NCI-H2029 treated with DMSO at 0.1 percent for 48 hours (cell line): ENCODE results near the gene SLC12A8.

ENCODE experiments used
- DNase-seq: peaks from one replicate; lab custom pipeline; 2025; lab: John Stamatoyannopoulos, UW

SLC12A8 gene

GRCh38 chr3:125186800-125187598, 25.5 kb downstream of the SLC12A8 start:
- DNase-seq = no peak

GRCh38 chr3:125186261-125186787, 26.2 kb downstream of the SLC12A8 start:
- no peak for DNase-seq

DNA sequence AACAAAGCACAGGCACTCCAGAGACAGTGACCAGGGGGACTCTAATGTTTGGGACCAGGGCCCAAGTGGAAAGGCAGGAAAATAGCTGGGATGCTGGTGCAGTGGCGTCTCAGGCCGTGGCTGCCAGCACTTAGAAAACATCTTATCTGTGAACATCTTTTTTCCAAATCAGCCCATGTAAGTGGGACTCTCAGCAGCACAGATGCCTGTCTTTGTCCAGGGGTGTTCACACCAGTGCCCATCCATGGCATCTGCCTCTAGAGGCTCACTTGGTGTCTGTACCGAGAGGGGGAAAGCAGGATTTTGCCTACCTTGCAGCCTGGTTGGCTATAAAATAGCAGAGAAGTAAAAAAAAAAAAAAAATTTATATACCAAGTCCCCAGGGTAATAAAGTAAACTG, 26.7 kb downstream of the SLC12A8 start:
- no peak for DNase-seq

- no peak for DNase-seq
Measured at GRCh38 chr3:125179884-125180240, 32.7 kb downstream of the SLC12A8 start.

DNA sequence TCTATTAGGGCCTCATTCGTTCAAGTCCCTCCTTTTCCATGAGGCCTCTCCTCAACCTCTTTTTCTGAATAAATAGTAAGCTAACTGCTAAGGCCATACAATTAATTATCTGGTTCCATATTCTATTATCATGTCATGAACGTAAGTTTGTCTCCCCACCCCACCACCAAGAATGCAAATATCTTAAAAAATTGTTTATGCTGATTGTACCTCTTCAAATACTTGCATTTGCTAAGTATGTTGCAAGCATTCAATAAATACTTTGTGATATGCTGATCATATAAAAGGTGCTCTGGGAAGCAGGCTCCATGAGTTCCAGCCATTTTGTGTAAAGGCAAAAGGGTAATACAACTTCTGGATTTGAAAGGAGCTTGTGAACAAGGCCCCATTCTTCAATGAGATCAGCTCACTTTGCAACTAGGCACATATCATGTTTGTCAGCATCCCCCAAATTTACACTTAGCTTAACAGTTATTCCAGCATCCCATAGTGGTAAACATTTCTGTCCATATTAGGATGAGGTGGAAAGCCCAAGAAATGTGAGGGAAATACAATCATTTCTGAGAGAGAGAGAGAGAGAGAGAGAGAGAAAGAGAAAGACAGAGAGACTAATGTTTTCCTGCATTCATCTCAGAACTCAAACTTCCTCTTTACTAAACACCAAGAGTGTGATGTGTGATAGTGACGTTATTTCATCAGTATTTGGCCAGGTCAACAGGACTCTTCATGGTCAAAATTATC, 33.2 kb downstream of the SLC12A8 start:
- no peak for DNase-seq

DNA sequence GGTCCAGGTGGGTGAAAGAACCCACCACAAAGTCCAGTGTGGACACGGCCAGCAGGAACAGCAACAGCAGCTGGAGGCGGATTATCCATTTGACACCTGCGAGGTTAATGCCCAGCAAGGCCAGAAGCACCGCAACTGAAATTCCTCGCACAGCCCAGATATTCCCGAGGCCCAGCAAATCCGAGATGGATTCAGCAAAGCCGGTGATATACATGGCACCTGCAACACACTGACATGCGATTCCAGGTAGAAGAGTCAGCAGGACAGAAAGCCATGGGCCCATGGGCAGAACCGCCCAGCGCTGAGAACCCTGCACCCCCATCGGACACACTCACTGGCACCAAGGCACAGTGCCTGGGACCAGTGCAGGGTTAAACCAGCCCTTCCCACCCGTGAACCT, 34.8 kb downstream of the SLC12A8 start:
- DNase-seq = no peak

- no peak for DNase-seq
Measured at GRCh38 chr3:125175295-125176078, 37.1 kb downstream of the SLC12A8 start.

GRCh38 chr3:125172346-125172745, 40.2 kb downstream of the SLC12A8 start:
- DNase-seq = no peak

- DNase-seq = no peak
Measured at GRCh38 chr3:125168711-125169393, 43.7 kb downstream of the SLC12A8 start.

GRCh38 chr3:125166599-125167136, 45.9 kb downstream of the SLC12A8 start:
- DNase-seq = no peak

- no peak for DNase-seq
Measured at GRCh38 chr3:125165948-125166553, 46.5 kb downstream of the SLC12A8 start.

GRCh38 chr3:125165189-125165947, 47.2 kb downstream of the SLC12A8 start:
- no peak for DNase-seq

DNA sequence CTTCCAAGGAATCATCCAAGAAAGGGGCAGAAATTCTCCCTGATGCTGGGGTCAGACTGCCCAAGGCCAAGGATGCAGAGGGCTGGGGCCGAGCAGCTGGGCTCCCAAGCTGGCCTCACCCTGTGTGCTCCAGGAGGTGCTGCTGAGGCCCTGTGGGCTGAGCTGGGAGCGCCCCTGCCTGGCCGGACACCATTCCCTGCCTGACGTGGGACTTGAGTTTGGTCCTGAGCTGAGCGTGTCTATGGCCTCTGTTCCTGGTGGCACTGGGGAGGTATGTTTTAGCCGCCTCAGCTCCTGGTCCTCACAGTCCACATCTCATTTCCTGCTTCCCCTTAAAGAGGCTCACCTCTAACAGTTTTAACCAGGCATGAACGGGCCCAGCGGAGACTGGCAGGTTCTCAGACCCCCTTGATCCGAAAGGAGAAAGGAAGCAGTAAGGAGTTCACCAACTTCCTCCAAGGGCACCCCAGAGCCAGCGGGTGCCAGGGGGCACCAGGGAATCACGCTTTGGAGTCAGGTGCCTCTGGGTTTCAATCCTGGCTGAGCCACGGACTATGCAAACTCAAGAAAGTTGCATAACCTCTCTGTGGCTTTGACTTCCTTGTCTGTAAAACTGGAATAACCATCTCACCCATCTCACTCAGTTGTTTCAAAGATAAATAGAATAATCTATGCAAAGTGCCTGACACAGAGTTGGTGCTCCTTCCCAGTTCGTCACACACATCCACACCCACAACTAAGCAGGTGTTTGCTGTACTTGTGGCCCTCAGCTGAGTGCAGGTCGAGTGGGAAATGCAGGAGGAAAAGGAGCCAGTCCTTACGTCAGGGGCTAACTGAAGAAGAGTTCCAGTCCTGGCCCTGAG, 48.6 kb downstream of the SLC12A8 start:
- peak; percentile 16 for DNase-seq

DNA sequence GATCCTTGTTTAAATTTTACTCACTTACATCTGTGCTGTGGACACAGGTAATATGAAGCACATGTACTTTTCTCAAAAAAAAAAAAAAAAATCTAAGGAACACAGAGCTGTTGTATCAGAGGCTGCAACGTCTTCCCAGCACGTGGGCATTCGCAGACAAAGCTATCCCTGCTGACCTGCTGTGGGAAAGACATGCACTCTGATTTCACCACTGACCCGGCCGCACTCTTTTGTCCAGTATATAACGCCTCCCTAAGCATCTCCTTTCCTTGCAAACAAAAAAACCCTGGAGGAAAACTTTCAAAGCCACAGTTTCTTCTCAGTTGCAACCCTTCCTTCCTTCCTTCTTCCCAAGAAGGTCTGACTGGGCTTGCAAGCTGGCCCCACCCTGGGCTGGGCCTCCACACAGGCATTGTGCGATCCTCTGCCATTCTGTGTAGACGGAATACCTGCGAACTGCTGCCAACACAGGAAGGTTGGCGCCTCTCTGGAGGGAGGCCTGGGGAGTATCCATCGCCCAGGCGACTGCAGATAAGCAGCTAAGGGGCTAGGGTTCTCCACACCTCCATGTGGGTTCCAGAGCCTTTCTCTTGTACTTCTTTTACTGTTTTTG, 50.8 kb downstream of the SLC12A8 start:
- DNase-seq = no peak

DNA sequence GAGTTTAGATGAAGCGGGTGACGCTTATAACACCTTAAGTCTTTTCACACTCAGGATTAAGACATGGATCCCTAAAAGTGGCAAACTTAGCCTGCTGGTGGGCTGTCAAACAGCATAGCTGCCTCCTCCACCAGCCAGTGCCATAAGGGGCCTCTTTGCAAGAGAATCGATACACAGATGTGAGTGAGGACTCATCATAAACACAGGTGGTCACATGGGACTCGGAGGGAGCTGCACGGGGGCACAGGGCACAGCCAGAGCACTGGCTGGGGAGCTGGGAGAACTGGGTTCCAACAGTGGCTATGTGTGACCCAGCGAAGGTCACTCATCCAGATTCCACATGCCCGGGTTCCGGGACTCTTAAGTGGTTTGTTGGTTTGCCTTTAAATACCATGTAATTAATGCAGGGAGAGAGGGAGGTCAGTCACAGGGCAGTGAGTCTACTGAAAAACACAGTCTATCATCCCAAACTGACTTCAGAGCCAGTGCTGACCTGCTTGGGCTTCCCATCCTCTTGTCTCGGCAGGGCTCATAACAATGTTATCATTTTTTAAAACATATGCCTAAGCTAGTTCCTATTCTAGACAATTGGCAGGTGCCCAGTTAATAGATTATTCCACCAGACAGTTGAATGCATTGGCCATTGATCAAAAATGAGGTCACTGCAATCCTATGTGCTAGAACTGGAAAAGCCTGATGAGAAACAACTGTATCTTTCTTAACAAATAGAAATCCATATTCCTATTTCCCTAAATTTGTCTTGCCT, 51.8 kb downstream of the SLC12A8 start:
- no peak for DNase-seq

GRCh38 chr3:125157183-125157582, 55.4 kb downstream of the SLC12A8 start:
- DNase-seq = no peak

GRCh38 chr3:125156456-125156855, 56.1 kb downstream of the SLC12A8 start:
- DNase-seq = no peak

GRCh38 chr3:125154800-125155269, 57.7 kb downstream of the SLC12A8 start:
- DNase-seq = no peak
